ENCODE measurements around the gene CACNA1G.

GRCh38 chr17:50558091-50558490 lies 2.4 kb upstream of the CACNA1G start:
- TF ChIP-seq CTCF (IDR thresholded peaks at IDR 0.05; ENCODE audit: low read depth, low read length, missing input control), result no peak
- TF ChIP-seq GABPA (IDR thresholded peaks at IDR 0.05 in 1 of 2, conservative IDR thresholded peaks at IDR 0.05 in 1 of 2), result no peak
- no peak for TF ChIP-seq TAF1 (conservative IDR thresholded peaks at IDR 0.05)
- TF ChIP-seq JUND (IDR thresholded peaks at IDR 0.05), result no peak
- TF ChIP-seq ATF3 (IDR thresholded peaks at IDR 0.05), result no peak
- no peak for TF ChIP-seq YY1 (IDR thresholded peaks at IDR 0.05)
- no peak for TF ChIP-seq REST (IDR thresholded peaks at IDR 0.05)
- no peak for TF ChIP-seq MAX (IDR thresholded peaks at IDR 0.05)
- TF ChIP-seq ZBTB33 (IDR thresholded peaks at IDR 0.05), result no peak
- TF ChIP-seq FOXA1 (IDR thresholded peaks at IDR 0.05), result no peak

Data from liver (tissue), 3 donors.